Skeletal muscle tissue (tissue), 4 donors: ENCODE data around the gene STXBP5. TPM values are rescaled to one million over a fixed set of nuclear protein-coding genes. Genes with fewer than 3 reads are reported as not detected.

Experiments used
- H3K27ac ChIP-seq: one replicate; pipeline ENCODE4 v1.7.0; 2013; ENCODE audit warnings: mild to moderate bottlenecking, low read depth, low read length, inconsistent platforms
- H3K27me3 ChIP-seq, 3 donors: one replicate each; pipeline ENCODE4 v1.7.0; 2013; ENCODE audit warnings: low read length in 3 of 3; ENCODE audit not compliant: control insufficient read depth in 3 of 3, insufficient read depth in 3 of 3
- H3K36me3 ChIP-seq, 3 donors: one replicate each; pipeline ENCODE4 v1.7.0; 2013; ENCODE audit warnings: low read length in 3 of 3; ENCODE audit not compliant: control insufficient read depth in 3 of 3, insufficient read depth in 3 of 3
- H3K4me1 ChIP-seq, 3 donors: one replicate each; pipeline ENCODE4 v1.7.0; 2013; ENCODE audit warnings: low read length in 3 of 3, mild to moderate bottlenecking in 3 of 3; ENCODE audit not compliant: control insufficient read depth in 3 of 3, insufficient read depth in 3 of 3
- H3K4me3 ChIP-seq, 3 donors: one replicate each; pipeline ENCODE4 v1.7.0; 2013; ENCODE audit warnings: low read length in 3 of 3
- H3K9ac ChIP-seq, 3 donors: one replicate each; pipeline ENCODE4 v1.7.0; 2013; ENCODE audit warnings: low read length in 3 of 3, mild to moderate bottlenecking in 3 of 3, moderate library complexity in 2 of 3, low read depth in 1 of 3
- H3K9me3 ChIP-seq, 3 donors: one replicate each; pipeline ENCODE4 v1.7.0; 2013; ENCODE audit warnings: low read length in 3 of 3; ENCODE audit not compliant: control insufficient read depth in 3 of 3
- total RNA-seq: library from RNA; depleted of rRNA; stranded (reverse); fragments of >200 nt; gene quantifications from one replicate; pipeline ENCODE4 v1.2.3, GENCODE V29; 2014
- donor health status: Osteomylitis.

The STXBP5 gene
- total RNA-seq, 1 donor from 2014 or later: 14.6 TPM

- peaks cover 0 to 4% (median 3%) of the 10 kb centered on the region in 3 donors for H3K4me1 ChIP-seq
- H3K4me3 ChIP-seq: no peak overlapping the region
- H3K9me3 ChIP-seq: no peaks in the 10 kb centered on the region
- H3K9ac ChIP-seq: no peak overlapping the region
- no peak overlapping the region for H3K27ac ChIP-seq
- no peaks in the 10 kb centered on the region for H3K27me3 ChIP-seq
- H3K36me3 ChIP-seq: no peaks in the 10 kb centered on the region
Observed at GRCh38 chr6:147161974-147162495, 42.2 kb upstream of the STXBP5 start.

- H3K4me1 ChIP-seq: no peaks in the 10 kb centered on the region
- no peaks in the 10 kb centered on the region for H3K9me3 ChIP-seq
- no peak overlapping the region for H3K4me3 ChIP-seq
- no peaks in the 10 kb centered on the region for H3K27me3 ChIP-seq
- H3K27ac ChIP-seq: no peak overlapping the region
- H3K36me3 ChIP-seq: no peaks in the 10 kb centered on the region
- H3K9ac ChIP-seq: no peak overlapping the region
Observed at GRCh38 chr6:147164761-147165160, 39.5 kb upstream of the STXBP5 start.

- no peaks in the 10 kb centered on the region for H3K4me1 ChIP-seq
- no peaks in the 10 kb centered on the region for H3K36me3 ChIP-seq
- H3K9me3 ChIP-seq: no peaks in the 10 kb centered on the region
- no peaks in the 10 kb centered on the region for H3K27me3 ChIP-seq
- H3K4me3 ChIP-seq: no peak overlapping the region
- no peak overlapping the region for H3K27ac ChIP-seq
- no peak overlapping the region for H3K9ac ChIP-seq
Observed at GRCh38 chr6:147166360-147166944, 37.8 kb upstream of the STXBP5 start.

- Histone ChIP-seq H3K36me3 (no peaks in the 10 kb centered on the region), H3K9ac (no peak overlapping the region), H3K4me1 (no peaks in the 10 kb centered on the region), H3K4me3 (no peak overlapping the region), H3K27me3 (no peaks in the 10 kb centered on the region), H3K9me3 (no peaks in the 10 kb centered on the region), H3K27ac (no peak overlapping the region)
Observed at GRCh38 chr6:147166992-147167391, 37.2 kb upstream of the STXBP5 start.

DNA sequence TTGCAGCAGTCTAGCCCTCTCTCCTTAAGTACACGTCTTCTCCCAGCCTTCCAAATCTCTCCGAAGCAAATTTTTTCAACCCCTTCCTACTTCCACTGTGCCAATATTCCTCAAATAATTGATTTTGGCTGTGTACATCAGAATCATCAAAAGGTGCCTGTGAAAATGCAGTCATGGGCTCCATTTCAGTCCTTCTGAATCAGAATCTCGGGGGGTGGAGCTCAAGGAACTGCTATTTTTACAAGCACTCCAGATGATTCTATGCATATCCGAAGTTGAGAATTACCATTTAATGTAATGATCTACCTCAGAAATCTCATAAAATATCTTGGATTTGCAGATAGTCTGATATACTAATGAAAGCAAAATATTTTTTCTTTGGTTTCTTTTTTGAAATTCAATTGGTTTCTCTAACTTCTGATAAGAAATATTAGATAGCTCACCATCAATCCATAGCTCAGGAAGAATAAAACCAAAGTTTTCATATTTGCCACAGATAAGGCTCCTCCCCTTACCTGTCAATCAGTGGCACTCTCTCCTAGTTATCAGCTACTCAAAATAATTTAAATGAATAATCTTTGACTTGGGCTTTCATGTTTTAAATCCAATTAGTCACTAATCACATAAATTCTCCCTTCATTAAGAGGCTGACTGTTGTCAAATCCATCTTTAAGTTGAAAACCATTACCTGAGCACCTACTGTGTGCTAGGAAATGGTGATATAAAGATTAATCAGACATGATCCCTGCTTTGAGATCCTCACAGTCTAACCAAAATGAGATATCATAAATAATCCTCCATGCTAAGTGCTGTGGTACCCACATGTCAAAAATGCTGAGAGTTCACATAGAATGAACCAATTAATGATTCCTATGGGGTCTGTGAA, 36.4 kb upstream of the STXBP5 start:
- H3K9me3 ChIP-seq: no peaks in the 10 kb centered on the region
- no peaks in the 10 kb centered on the region for H3K36me3 ChIP-seq
- H3K27ac ChIP-seq: no peak overlapping the region
- H3K27me3 ChIP-seq: no peaks in the 10 kb centered on the region
- no peak overlapping the region for H3K4me3 ChIP-seq
- no peaks in the 10 kb centered on the region for H3K4me1 ChIP-seq
- H3K9ac ChIP-seq: no peak overlapping the region

DNA sequence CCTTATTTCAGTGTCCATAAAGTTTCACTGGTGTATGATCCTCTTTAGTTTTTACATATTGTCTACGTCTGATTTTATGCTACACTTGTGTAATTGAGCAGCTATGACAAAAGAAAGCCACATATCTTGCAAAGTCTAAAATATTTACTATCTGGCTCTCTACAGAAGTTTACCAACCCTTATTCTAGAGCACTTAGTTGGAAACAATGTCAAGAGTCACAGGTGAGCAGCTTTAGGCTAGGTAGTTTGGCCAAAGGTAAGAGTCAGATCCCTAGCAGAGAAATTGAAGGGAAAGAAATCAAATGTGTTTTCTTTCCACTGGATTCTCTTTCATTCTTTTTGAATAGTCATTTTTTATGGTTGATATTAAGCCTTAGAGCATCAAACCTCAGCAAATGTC, 34.7 kb upstream of the STXBP5 start:
- Histone ChIP-seq H3K27ac (no peak overlapping the region), H3K9me3 (no peaks in the 10 kb centered on the region), H3K36me3 (no peaks in the 10 kb centered on the region), H3K9ac (no peak overlapping the region), H3K4me1 (no peaks in the 10 kb centered on the region), H3K27me3 (no peaks in the 10 kb centered on the region), H3K4me3 (no peak overlapping the region)

DNA sequence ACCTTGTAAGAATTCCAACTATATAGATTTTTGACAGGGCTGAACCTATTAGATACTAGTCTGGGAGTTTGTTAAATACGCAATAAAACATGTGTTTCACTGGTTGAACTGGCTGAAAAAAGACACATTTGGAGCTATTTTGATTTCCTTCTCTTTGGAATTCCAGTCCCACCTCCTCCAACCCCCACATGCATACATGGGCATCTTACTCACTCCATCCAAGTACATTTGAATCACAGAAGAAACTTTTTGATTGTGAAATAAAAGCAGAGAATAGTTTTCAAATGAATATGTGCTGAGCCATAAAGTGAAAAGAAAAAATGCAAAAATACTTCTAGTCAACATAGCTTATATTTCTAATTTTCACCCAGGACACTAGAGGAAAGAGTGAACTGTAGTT, 33.9 kb upstream of the STXBP5 start:
- Histone ChIP-seq H3K4me3 (no peak overlapping the region), H3K9ac (no peak overlapping the region)

GRCh38 chr6:147173140-147173539, 31.1 kb upstream of the STXBP5 start:
- H3K9ac ChIP-seq: no peak overlapping the region
- H3K4me1 ChIP-seq: no peaks in the 10 kb centered on the region
- H3K27ac ChIP-seq: no peak overlapping the region

More for the DNA sequence above, 33.9 kb upstream of the STXBP5 start:
- H3K4me1 ChIP-seq: no peaks in the 10 kb centered on the region
- no peaks in the 10 kb centered on the region for H3K9me3 ChIP-seq
- no peaks in the 10 kb centered on the region for H3K36me3 ChIP-seq
- no peak overlapping the region for H3K27ac ChIP-seq
- H3K27me3 ChIP-seq: no peaks in the 10 kb centered on the region

GRCh38 chr6:147173675-147174308, 30.4 kb upstream of the STXBP5 start:
- Histone ChIP-seq H3K27ac (no peak overlapping the region), H3K27me3 (no peaks in the 10 kb centered on the region), H3K9ac (no peak overlapping the region), H3K9me3 (no peaks in the 10 kb centered on the region), H3K36me3 (no peaks in the 10 kb centered on the region), H3K4me3 (no peak overlapping the region), H3K4me1 (no peaks in the 10 kb centered on the region)

More at GRCh38 chr6:147173140-147173539, 31.1 kb upstream of the STXBP5 start:
- no peak overlapping the region for H3K4me3 ChIP-seq
- no peaks in the 10 kb centered on the region for H3K27me3 ChIP-seq
- H3K36me3 ChIP-seq: no peaks in the 10 kb centered on the region
- no peaks in the 10 kb centered on the region for H3K9me3 ChIP-seq

DNA sequence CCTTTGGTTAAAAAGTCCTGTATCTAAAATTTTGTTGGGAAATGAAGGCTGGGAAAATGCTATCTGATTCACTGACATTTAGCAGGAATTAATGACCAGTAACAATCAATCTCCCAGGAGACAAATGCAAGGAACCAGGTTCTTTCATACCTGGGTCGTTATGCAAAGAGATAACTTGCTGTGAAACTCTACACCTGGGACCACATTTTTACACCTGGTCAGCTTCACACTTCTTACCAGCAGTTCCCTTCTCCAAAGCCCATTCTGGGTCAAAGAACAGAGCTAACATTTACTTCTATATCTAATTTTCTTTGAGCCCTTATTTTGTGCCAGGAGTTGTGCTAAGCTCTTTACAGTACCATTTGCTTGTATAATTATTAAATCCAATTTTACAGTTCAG, 27.4 kb upstream of the STXBP5 start:
- H3K27ac ChIP-seq: no peak overlapping the region
- no peak overlapping the region for H3K4me3 ChIP-seq
- no peaks in the 10 kb centered on the region for H3K27me3 ChIP-seq
- H3K9ac ChIP-seq: no peak overlapping the region
- H3K36me3 ChIP-seq: no peaks in the 10 kb centered on the region
- no peaks in the 10 kb centered on the region for H3K9me3 ChIP-seq
- no peaks in the 10 kb centered on the region for H3K4me1 ChIP-seq
